GM12878 (cell line): ENCODE measurements around the gene C17orf114.

Source experiments
- ATAC-seq: fragments of 200-7000 bp; cut with Tn5 transposase; 3 replicates; pipeline ENCODE4 v1.9.1; 2020; ENCODE audit warnings: mild to moderate bottlenecking, moderate library complexity
- BruUV-seq: library from RNA; stranded (reverse); fragments of 400-500 nt; replicated peaks from 2 replicates; lab custom pipeline; 2021; lab: Mats Ljungman, UMichigan
- CTCF ChIA-PET: fragments of 300-600 bp; sonication (Branson Sonifier 250); formaldehyde crosslinking; extraction: SDS; loops from one replicate; lab custom pipeline; 2021; ENCODE audit warnings: inconsistent platforms; lab: Yijun Ruan, JAX
- POLR2A ChIA-PET: fragments of 350-600 bp; formaldehyde crosslinking; extraction: SDS; loops from one replicate; lab custom pipeline; 2021; ENCODE audit warnings: inconsistent platforms; lab: Charles Lee
- RAD21 ChIA-PET: fragments of 300-600 bp; sonication (Branson Sonifier 250); formaldehyde crosslinking; loops from one replicate; lab custom pipeline; 2023; ENCODE audit warnings: antibody characterized with exemption; ENCODE audit not compliant: unreplicated experiment; lab: Charles Lee
- SMC1A ChIA-PET: fragments of 300-600 bp; sonication (Branson Sonifier 250); formaldehyde crosslinking; loops from one replicate; lab custom pipeline; 2023; ENCODE audit not compliant: unreplicated experiment, uncharacterized antibody; lab: Charles Lee
- DNase-seq: peaks from one replicate; pipeline ENCODE4 v3.0.0-alpha.2; 2011; ENCODE audit warnings: low read depth, low spot score
- FAIRE-seq: peaks from 3 replicates; lab custom pipeline; 2011; peaks lifted over from hg19 to GRCh38; lab: Jason Lieb, UNC
- H2AFZ ChIP-seq: 2 replicates; pipeline ENCODE4 v1.6.0; 2011; ENCODE audit warnings: low read depth, low read length, control low read depth; ENCODE audit not compliant: control insufficient read depth
- H3K27ac ChIP-seq: 2 replicates; pipeline ENCODE4 v1.5.1; 2011; ENCODE audit warnings: control low read depth; ENCODE audit not compliant: control insufficient read depth, insufficient read depth
- H3K27me3 ChIP-seq, 2 experiments: replicated peaks in 1 of 2; 2 replicates each; pipeline versions ENCODE4 v1.6.0 to v1.6.1; 2011; ENCODE audit warnings: low read length in 1 of 2; ENCODE audit not compliant: control insufficient read depth in 2 of 2, insufficient read depth in 2 of 2
- H3K36me3 ChIP-seq, 2 experiments: 2 replicates each; pipeline ENCODE4 v1.5.1; 2011; ENCODE audit warnings: low read length in 1 of 2; ENCODE audit not compliant: control insufficient read depth in 2 of 2, insufficient read depth in 2 of 2
- H3K4me1 ChIP-seq: 2 replicates; pipeline ENCODE4 v1.6.1; 2011; ENCODE audit warnings: mild to moderate bottlenecking, low read length, moderate library complexity, mixed read lengths; ENCODE audit not compliant: control insufficient read depth, insufficient read depth
- H3K4me2 ChIP-seq: 2 replicates; pipeline ENCODE4 v1.6.0; 2011; ENCODE audit warnings: control low read depth; ENCODE audit not compliant: control insufficient read depth, insufficient read depth
- H3K4me3 ChIP-seq: fragments of 200-600 bp; sonication (generic); 2 replicates; pipeline ENCODE4 v1.5.1; 2016
- H3K79me2 ChIP-seq: 2 replicates; pipeline ENCODE4 v1.6.0; 2011; ENCODE audit warnings: low read length; ENCODE audit not compliant: control insufficient read depth, insufficient read depth
- H3K9ac ChIP-seq: 2 replicates; pipeline ENCODE4 v1.8.0; 2011; ENCODE audit warnings: low read length, control low read depth, mixed read lengths; ENCODE audit not compliant: control insufficient read depth, insufficient read depth
- H3K9me3 ChIP-seq: replicated peaks from 3 replicates; pipeline ENCODE4 v1.5.1; 2011; ENCODE audit warnings: mild to moderate bottlenecking, low read length; ENCODE audit not compliant: control insufficient read depth, insufficient read depth
- H4K20me1 ChIP-seq: 2 replicates; pipeline ENCODE4 v1.6.0; 2011; ENCODE audit not compliant: control insufficient read depth, insufficient read depth
- LARP7 ChIP-seq: fragments of 450-650 bp; IDR thresholded peaks from 2 replicates; pipeline ENCODE4 v1.6.1; 2017; ENCODE audit warnings: mild to moderate bottlenecking
- NFYB ChIP-seq: IDR thresholded peaks from 2 replicates; pipeline ENCODE4 v1.6.1; 2011; ENCODE audit warnings: low read depth, mild to moderate bottlenecking, low read length, improper control_type of control experiment, moderate library complexity; ENCODE audit not compliant: insufficient read depth
- TAF1 ChIP-seq: IDR thresholded peaks from 2 replicates; pipeline ENCODE4 v1.6.1; 2011; ENCODE audit warnings: mild to moderate bottlenecking, low read depth, low read length, borderline replicate concordance
- WGBS: methylation state at CpG from one replicate; pipeline ENCODE4 v1.1.6; 2016; ENCODE audit warnings: low lambda C conversion rate; ENCODE audit not compliant: insufficient replicate concordance, insufficient coverage; ENCODE audit errors: missing lambda C conversion rate; 5-methylcytosine and 5-hydroxymethylcytosine counted together
- in situ Hi-C: fragments of 300-500 bp; cut with MboI; formaldehyde crosslinking; loops from 9 replicates; pipeline ENCODE4 v1.14.3; 2018; ENCODE audit warnings: mixed read lengths
- intact Hi-C: fragments of 100-400 bp; cut with micrococcal nuclease; formaldehyde crosslinking; loops from one replicate; pipeline ENCODE4 v1.14.2; 2022; ENCODE audit not compliant: unreplicated experiment
- TF ChIP-seq, protein P1 (sequence below): fragments of 150-350 bp; IDR thresholded peaks from 2 replicates; pipeline ENCODE4 v1.6.1; 2016; ENCODE audit warnings: low read depth, low read length
- TF ChIP-seq, protein P2 (sequence below): IDR thresholded peaks from 2 replicates; pipeline ENCODE4 v1.6.1; 2011; ENCODE audit warnings: low read depth, mild to moderate bottlenecking, low read length, moderate library complexity, borderline replicate concordance; ENCODE audit errors: extremely low read depth
- TF ChIP-seq, protein P3 (sequence below): fragments of 450-650 bp; IDR thresholded peaks from 2 replicates; pipeline ENCODE4 v1.6.1; 2017; ENCODE audit warnings: borderline replicate concordance

C17orf114 gene

DNA sequence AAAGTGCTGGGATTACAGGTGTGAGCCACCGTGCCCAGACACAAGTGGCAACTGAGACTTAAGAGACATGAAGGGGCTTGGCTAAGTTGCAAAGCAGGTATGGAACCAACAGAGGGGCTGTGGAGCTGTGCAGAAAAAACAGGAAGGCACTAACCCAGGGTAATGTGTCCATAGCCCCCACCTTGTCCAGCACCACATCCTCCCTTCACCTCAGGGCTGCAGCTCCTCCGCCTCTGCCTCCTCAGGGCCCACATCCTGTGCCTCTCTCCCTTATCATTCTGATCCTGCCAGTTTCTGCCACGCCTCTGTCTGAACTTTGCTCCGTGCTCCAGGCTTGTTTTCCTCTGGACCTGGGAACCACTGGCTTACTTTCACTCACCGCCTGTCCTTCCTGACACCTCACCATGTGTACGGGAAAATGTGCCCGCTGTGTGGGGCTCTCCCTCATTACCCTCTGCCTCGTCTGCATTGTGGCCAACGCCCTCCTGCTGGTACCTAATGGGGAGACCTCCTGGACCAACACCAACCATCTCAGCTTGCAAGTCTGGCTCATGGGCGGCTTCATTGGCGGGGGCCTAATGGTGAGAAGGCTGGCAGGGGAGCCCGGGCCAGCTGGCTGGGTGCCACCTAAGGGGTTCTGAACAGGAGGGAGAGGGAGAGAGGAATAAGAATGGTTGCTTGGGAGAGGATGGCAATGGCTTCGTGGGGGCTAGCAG, 30.5 kb downstream of the C17orf114 start, which contains the start of gene TM4SF5:
Gene TM4SF5, plus strand, starts transcription at position 368 of the 716 bp plus-strand sequence. Its CDS starts 37 bp downstream, at position 405.
- no peak within 1 kb of the TSS for H3K27ac ChIP-seq
- no peak within 1 kb of the TSS for H3K4me3 ChIP-seq
- TF ChIP-seq LARP7 = no peak
- TF ChIP-seq, protein P1, sequence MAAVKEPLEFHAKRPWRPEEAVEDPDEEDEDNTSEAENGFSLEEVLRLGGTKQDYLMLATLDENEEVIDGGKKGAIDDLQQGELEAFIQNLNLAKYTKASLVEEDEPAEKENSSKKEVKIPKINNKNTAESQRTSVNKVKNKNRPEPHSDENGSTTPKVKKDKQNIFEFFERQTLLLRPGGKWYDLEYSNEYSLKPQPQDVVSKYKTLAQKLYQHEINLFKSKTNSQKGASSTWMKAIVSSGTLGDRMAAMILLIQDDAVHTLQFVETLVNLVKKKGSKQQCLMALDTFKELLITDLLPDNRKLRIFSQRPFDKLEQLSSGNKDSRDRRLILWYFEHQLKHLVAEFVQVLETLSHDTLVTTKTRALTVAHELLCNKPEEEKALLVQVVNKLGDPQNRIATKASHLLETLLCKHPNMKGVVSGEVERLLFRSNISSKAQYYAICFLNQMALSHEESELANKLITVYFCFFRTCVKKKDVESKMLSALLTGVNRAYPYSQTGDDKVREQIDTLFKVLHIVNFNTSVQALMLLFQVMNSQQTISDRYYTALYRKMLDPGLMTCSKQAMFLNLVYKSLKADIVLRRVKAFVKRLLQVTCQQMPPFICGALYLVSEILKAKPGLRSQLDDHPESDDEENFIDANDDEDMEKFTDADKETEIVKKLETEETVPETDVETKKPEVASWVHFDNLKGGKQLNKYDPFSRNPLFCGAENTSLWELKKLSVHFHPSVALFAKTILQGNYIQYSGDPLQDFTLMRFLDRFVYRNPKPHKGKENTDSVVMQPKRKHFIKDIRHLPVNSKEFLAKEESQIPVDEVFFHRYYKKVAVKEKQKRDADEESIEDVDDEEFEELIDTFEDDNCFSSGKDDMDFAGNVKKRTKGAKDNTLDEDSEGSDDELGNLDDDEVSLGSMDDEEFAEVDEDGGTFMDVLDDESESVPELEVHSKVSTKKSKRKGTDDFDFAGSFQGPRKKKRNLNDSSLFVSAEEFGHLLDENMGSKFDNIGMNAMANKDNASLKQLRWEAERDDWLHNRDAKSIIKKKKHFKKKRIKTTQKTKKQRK = no peak
- no peak for TF ChIP-seq TAF1
- no peak for TF ChIP-seq NFYB
- TF ChIP-seq, protein P2, sequence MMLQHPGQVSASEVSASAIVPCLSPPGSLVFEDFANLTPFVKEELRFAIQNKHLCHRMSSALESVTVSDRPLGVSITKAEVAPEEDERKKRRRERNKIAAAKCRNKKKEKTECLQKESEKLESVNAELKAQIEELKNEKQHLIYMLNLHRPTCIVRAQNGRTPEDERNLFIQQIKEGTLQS = no peak
- TF ChIP-seq, protein P3, sequence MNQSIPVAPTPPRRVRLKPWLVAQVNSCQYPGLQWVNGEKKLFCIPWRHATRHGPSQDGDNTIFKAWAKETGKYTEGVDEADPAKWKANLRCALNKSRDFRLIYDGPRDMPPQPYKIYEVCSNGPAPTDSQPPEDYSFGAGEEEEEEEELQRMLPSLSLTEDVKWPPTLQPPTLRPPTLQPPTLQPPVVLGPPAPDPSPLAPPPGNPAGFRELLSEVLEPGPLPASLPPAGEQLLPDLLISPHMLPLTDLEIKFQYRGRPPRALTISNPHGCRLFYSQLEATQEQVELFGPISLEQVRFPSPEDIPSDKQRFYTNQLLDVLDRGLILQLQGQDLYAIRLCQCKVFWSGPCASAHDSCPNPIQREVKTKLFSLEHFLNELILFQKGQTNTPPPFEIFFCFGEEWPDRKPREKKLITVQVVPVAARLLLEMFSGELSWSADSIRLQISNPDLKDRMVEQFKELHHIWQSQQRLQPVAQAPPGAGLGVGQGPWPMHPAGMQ = no peak
- intact Hi-C loops (no loop called here), in situ Hi-C loops (no loop called here)
- CTCF ChIA-PET = no interaction called here
- H3K4me1 ChIP-seq = peaks cover 14% of the 10 kb centered on the region
- RAD21 ChIA-PET = no interaction called here
- H3K27me3 ChIP-seq = no peaks in the 10 kb centered on the region
- H3K9me3 ChIP-seq = no peaks in the 10 kb centered on the region
- FAIRE-seq (no peak), ATAC-seq (0 out of 3 replicates have a peak, but pooled peaks have one; percentile 22), DNase-seq (no peak)
- H3K9ac ChIP-seq = no peak within 1 kb of the TSS
- BruUV-seq = no TSS peak
- no peak within 1 kb of the TSS for H3K4me2 ChIP-seq
- H4K20me1 ChIP-seq = no peaks in the 10 kb centered on the region
- H3K36me3 ChIP-seq = no peaks in the 10 kb centered on the region
- H2AFZ ChIP-seq = no peak within 1 kb of the TSS
- POLR2A ChIA-PET = no interaction called here
- no peaks in the 10 kb centered on the region for H3K79me2 ChIP-seq
- WGBS = 52% methylated on average over 13 of the region's 13 CpGs
- SMC1A ChIA-PET = no interaction called here
